ENCODE results near the gene DPYD. TPM values are rescaled to one million over a fixed set of nuclear protein-coding genes. Genes with fewer than 3 reads are reported as not detected.

Gene DPYD
- total and polyA plus RNA-seq, 9 of the 15 experiments (the other 6 are each of a cell fraction or from before 2014, with no cell fraction given): 0.03 to 0.25 (median 0.08) TPM; not detected in 2

GRCh38 chr1:97160818-97161217, 760.0 kb downstream of the DPYD start:
- TF ChIP-seq REST (IDR thresholded peaks at IDR 0.05; ENCODE audit: borderline replicate concordance) (no peak), REST (CRISPR knock-in tag; IDR thresholded peaks at IDR 0.05; ENCODE audit: low read depth) (no peak), ZNF639 (CRISPR knock-in tag; conservative IDR thresholded peaks at IDR 0.05 in 1 of 2, IDR thresholded peaks at IDR 0.05 in 1 of 2) (no peak), ZNF134 (CRISPR knock-in tag; conservative IDR thresholded peaks at IDR 0.05) (no peak), STAT5A (IDR thresholded peaks at IDR 0.05; ENCODE audit: borderline replicate concordance, low read length) (no peak), SRSF1 (IDR thresholded peaks at IDR 0.05; ENCODE audit: low read depth, low read length) (no peak), UBTF (IDR thresholded peaks at IDR 0.05; ENCODE audit: borderline replicate concordance in 1 of 2, low read depth in 2 of 2, low read length in 2 of 2) (no peak)
- CTCF ChIA-PET (ENCODE audit: low intra/inter-chr PET ratio): no interaction called here

More at GRCh38 chr1:97160818-97161217, 760.0 kb downstream of the DPYD start:
- Histone ChIP-seq H3K4me1 (replicated peaks in 1 of 2; ENCODE audit: control insufficient read depth in 2 of 2, insufficient read depth in 2 of 2, low read length in 2 of 2) (no peaks in the 10 kb centered on the region), H3K9me1 (ENCODE audit: control insufficient read depth, insufficient read depth, low read length) (no peaks in the 10 kb centered on the region), H4K20me1 (replicated peaks; ENCODE audit: control insufficient read depth, insufficient read depth, low read length) (no peaks in the 10 kb centered on the region), H3K4me3 (no peak overlapping the region), H3K36me3 (ENCODE audit: control insufficient read depth, insufficient read depth, low read length) (no peaks in the 10 kb centered on the region), H3K9ac (ENCODE audit: insufficient read depth in 1 of 2, low read depth in 2 of 2, low read length in 2 of 2) (no peak overlapping the region), H3K27ac (ENCODE audit: extremely low read depth, low read depth, low read length) (no peak overlapping the region), H3K79me2 (ENCODE audit: control insufficient read depth, insufficient read depth, low read length) (no peaks in the 10 kb centered on the region), H3K27me3 (ENCODE audit: control insufficient read depth in 2 of 2, insufficient read depth in 2 of 2, low read length in 2 of 2) (no peaks in the 10 kb centered on the region), H3K9me3 (replicated peaks; ENCODE audit: control insufficient read depth, insufficient read depth, low read depth, low read length) (0 out of 2 replicates have a peak, but pooled peaks cover 2% of the 10 kb centered on the region), H2AFZ (ENCODE audit: low read depth, low read length) (no peak overlapping the region), H3K4me2 (ENCODE audit: insufficient read depth, low read length) (no peak overlapping the region)
- ATAC-seq (no peak), FAIRE-seq (no peak), DNase-seq (ENCODE audit: extremely low read depth in 1 of 4, low spot score in 3 of 4) (peak in 1 of 4 experiments; percentile 2)
- in situ Hi-C loops (cut with MboI): no loop called here
- no TSS peak for BruUV-seq (replicated peaks)
- intact Hi-C loops (cut with micrococcal nuclease): no loop called here
- WGBS (ENCODE audit: insufficient coverage, low coverage, missing lambda C conversion rate): 0% methylated on average over 4 of the region's 4 CpGs
- POLR2A ChIA-PET: no interaction called here
